Measurements from ENCODE around the gene CNOT10.
"Not testable (repeated sequence)": the region's sequence is repeated elsewhere in the genome, so short reads cannot be mapped to it uniquely, and the experiment has no call there.

Gene CNOT10

DNA sequence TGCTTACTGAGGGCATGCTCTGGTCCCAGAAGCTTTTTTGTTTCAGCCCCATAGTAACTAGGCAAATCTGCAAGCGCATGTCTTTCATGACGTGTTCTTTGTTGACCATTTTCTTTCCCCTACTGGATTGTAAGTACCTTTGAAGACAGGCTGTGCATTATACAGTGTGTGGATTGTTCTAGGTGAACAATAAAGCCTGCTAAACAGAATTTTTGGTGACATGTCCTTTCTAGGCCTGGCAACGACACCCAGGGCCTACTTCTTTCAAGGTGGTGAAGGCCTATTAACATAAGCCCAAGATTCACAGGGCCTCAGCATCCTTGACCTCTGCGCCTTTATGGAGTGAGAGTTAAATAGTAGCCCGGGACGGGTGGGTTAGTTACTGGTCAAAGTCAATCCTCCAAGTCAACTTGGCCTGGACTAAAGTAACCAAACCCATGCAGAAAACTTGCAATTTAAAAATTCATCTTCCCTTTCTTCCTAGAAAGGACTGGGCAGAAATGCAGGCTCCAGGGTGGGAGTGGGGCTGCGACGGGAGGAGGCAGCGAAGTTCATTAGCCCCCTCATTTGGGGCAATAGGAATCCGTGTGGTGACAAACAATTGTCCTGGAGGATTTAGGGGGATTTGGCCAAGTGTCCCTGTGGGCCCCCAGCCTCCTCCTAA, 95.2 kb downstream of the CNOT10 start:
- peak overlapping the region; percentile 69 for H3K4me3 ChIP-seq (ENCODE audit: low read depth, low read length)
- no peak overlapping the region for H3K27ac ChIP-seq
- no peak for DNase-seq
- TF ChIP-seq, protein P1, sequence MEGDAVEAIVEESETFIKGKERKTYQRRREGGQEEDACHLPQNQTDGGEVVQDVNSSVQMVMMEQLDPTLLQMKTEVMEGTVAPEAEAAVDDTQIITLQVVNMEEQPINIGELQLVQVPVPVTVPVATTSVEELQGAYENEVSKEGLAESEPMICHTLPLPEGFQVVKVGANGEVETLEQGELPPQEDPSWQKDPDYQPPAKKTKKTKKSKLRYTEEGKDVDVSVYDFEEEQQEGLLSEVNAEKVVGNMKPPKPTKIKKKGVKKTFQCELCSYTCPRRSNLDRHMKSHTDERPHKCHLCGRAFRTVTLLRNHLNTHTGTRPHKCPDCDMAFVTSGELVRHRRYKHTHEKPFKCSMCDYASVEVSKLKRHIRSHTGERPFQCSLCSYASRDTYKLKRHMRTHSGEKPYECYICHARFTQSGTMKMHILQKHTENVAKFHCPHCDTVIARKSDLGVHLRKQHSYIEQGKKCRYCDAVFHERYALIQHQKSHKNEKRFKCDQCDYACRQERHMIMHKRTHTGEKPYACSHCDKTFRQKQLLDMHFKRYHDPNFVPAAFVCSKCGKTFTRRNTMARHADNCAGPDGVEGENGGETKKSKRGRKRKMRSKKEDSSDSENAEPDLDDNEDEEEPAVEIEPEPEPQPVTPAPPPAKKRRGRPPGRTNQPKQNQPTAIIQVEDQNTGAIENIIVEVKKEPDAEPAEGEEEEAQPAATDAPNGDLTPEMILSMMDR (IDR thresholded peaks at IDR 0.05; ENCODE audit: low read depth, low read length, missing control alignments), result no peak
- H3K27me3 ChIP-seq (replicated peaks), result no peaks in the 10 kb centered on the region
- in situ Hi-C loops (cut with HindIII; ENCODE audit: low pct_ligation_motif_present, low sequenced_read_pairs), result no loop called here
- no peaks in the 10 kb centered on the region for H3K36me3 ChIP-seq (replicated peaks)

DNA sequence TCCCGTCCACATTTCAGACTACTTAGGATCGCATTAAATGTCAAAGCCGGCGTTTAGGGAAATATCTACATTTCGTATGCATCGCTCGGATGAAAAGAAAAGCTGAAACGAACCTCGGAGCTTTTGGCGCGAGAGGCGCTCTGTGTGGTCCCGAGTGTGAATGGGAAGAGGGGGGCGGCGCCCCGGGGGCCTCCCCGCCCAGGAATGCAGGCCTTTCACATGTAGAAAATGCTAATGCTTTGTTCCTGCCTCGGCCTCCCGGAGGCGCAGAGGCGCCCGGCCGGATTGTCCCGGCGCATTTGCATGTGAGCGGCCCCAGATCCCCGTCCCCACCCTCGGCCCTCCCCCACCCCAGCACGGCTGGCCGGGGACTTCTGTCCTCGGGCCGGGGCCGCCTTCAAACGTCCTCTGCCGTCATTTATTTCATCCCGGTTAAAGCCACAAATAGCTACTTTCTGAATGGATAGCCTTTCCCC, 95.8 kb downstream of the CNOT10 start:
- Histone ChIP-seq H3K27me3 (replicated peaks) (no peaks in the 10 kb centered on the region), H3K27ac (no peak overlapping the region), H3K36me3 (replicated peaks) (no peaks in the 10 kb centered on the region), H3K4me3 (ENCODE audit: low read depth, low read length) (peak overlapping the region; percentile 69)
- in situ Hi-C loops (cut with HindIII; ENCODE audit: low pct_ligation_motif_present, low sequenced_read_pairs), result no loop called here
- TF ChIP-seq, protein P1 (IDR thresholded peaks at IDR 0.05; ENCODE audit: low read depth, low read length, missing control alignments), result peak; percentile 24
- DNase-seq, result peak; percentile 32

DNA sequence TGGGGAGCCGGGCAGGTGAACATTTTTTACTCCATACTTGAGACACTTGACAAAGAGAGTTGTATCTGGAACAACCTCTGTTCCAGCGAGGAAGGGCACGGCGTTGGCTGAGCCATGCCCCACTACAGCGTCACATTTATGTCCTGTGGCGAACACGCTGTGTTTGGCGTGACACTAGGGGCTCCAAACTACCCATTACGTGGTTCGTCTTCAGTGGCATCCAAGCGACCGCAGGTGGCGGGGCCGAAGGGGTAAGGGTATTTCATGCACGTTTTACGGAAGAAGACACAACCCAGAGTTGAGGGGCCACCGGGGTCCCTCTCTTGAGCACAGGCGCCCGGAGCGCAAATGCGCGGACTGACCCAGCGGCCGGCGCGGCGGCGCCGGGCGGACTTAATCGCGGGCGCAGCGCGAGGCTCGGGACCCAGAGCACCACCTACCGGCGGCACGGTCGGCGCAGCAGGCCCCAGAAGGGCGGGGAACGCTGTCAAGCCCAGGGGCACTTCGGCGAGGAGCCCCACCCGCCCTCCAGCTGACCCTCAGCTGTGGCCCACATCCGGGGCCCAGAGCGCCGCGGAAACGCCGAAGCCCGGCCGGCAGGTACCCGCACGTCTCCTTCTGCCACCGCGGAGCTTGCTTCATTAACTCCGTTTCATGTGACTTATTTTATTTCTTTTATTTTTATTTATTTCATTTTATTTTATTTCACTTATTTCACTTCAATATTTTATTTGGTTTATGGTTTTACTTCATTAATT, 96.4 kb downstream of the CNOT10 start:
- H3K27me3 ChIP-seq (replicated peaks), result no peaks in the 10 kb centered on the region
- in situ Hi-C loops (cut with HindIII; ENCODE audit: low pct_ligation_motif_present, low sequenced_read_pairs), result no loop called here
- H3K4me3 ChIP-seq (ENCODE audit: low read depth, low read length), result peak overlapping the region; percentile 69
- TF ChIP-seq, protein P1 (IDR thresholded peaks at IDR 0.05; ENCODE audit: low read depth, low read length, missing control alignments), result peak; percentile 71
- H3K27ac ChIP-seq, result no peak overlapping the region
- DNase-seq, result peak; percentile 54
- H3K36me3 ChIP-seq (replicated peaks), result no peaks in the 10 kb centered on the region

DNA sequence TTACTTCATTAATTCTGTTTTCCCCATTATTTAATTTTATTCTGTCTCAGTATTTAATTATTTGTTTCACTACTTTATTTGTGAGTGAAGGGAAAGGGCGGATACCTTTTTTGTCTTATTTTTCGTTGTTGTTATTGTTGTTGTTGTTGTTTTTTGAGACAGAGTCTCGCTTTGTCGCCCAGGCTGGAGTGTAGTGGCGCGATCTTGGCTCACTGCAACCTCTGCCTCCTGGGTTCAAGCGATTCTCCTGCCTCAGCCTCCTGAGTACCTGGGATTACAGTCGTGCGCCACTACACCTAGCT, 96.9 kb downstream of the CNOT10 start:
- H3K36me3 ChIP-seq (replicated peaks); H3K27ac ChIP-seq; DNase-seq; H3K4me3 ChIP-seq (ENCODE audit: low read depth, low read length); in situ Hi-C loops (cut with HindIII; ENCODE audit: low pct_ligation_motif_present, low sequenced_read_pairs); H3K27me3 ChIP-seq (replicated peaks): not testable (repeated sequence)

DNA sequence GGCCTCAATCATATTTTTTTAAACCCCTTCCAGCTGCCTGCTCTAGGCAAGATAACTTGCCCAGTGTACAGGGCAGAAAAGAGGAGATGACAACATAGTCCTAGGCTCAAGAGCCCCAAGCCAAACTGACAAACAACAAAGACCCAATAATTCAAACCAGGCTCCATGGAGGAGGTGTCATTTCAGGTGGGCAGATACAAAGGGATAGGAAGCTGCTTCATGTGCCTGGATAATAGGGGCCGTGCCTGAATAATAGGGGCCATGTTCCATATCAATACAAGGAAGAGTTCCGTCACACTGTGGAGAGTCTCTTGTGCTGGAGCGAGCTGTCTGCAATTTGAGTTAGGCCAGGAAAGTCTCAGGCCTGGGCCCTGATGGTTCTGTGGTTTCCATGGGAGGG, 97.4 kb downstream of the CNOT10 start:
- DNase-seq, result no peak
- in situ Hi-C loops (cut with HindIII; ENCODE audit: low pct_ligation_motif_present, low sequenced_read_pairs), result no loop called here
- Histone ChIP-seq H3K36me3 (replicated peaks) (no peaks in the 10 kb centered on the region), H3K27me3 (replicated peaks) (no peaks in the 10 kb centered on the region), H3K4me3 (ENCODE audit: low read depth, low read length) (no peak overlapping the region), H3K27ac (no peak overlapping the region)
- TF ChIP-seq, protein P1 (IDR thresholded peaks at IDR 0.05; ENCODE audit: low read depth, low read length, missing control alignments), result no peak

DNA sequence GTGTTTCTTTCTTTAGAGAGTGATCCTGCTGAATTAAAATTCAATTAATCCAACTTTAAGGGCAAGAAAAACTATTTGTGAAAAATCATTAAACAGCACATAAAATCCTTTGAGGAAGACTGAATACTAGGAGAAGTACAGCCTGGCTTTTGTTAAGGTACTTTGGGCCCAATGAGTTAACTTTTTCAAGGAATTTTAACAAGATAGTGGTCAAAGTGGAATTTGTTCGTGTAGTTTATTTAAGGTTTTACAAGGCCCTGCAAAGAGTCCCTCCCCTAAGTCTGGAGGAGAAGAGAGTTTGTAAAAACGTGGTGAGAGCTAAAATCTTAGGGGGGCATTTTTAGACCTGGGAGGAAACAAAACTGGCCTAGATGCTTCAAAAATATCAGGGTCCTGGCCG, 106.8 kb downstream of the CNOT10 start:
- H3K4me3 ChIP-seq (ENCODE audit: low read depth, low read length), result no peak overlapping the region
- in situ Hi-C loops (cut with HindIII; ENCODE audit: low pct_ligation_motif_present, low sequenced_read_pairs), result no loop called here
- H3K27ac ChIP-seq, result no peak overlapping the region
- no peaks in the 10 kb centered on the region for H3K27me3 ChIP-seq (replicated peaks)
- no peak for DNase-seq
- TF ChIP-seq, protein P1 (IDR thresholded peaks at IDR 0.05; ENCODE audit: low read depth, low read length, missing control alignments), result no peak
- H3K36me3 ChIP-seq (replicated peaks), result no peaks in the 10 kb centered on the region

All from brain microvascular endothelial cell (primary cell).